ENCODE results near the gene SUN2. TPM values are rescaled to one million over a fixed set of nuclear protein-coding genes. Genes with fewer than 3 reads are reported as not detected.

The SUN2 gene
- total and polyA plus RNA-seq, 9 of the 15 experiments (the other 6 are each of a cell fraction or from before 2014, with no cell fraction given): 0.11 to 42.6 (median 16.7) TPM

- POLR2A ChIA-PET: interaction anchor here (0.6 to 5.3 kb wide), 3 partner anchors 8 to 1271 kb away, joined by 3 to 25 read pairs (median 3); no protein-coding TSS in a partner anchor
- no TSS peak for BruUV-seq (replicated peaks)
Measured at GRCh38 chr22:38760477-38761201, 4.8 kb upstream of the SUN2 start.

More at GRCh38 chr22:38760477-38761201, 4.8 kb upstream of the SUN2 start:
- ATAC-seq (no peak), FAIRE-seq (no peak), DNase-seq (ENCODE audit: extremely low read depth in 1 of 4, low spot score in 3 of 4) (no peak)
- H3K36me3 ChIP-seq (ENCODE audit: control insufficient read depth, insufficient read depth, low read length): no peaks in the 10 kb centered on the region
- H2AFZ ChIP-seq (ENCODE audit: low read depth, low read length): no peak overlapping the region
- no peaks in the 10 kb centered on the region for H3K9me1 ChIP-seq (ENCODE audit: control insufficient read depth, insufficient read depth, low read length)
- no peaks in the 10 kb centered on the region for H4K20me1 ChIP-seq (replicated peaks; ENCODE audit: control insufficient read depth, insufficient read depth, low read length)
- H3K4me2 ChIP-seq (ENCODE audit: insufficient read depth, low read length): no peak overlapping the region
- peak overlapping the region in 1 of 2 experiments; percentile 64; a peak in 1 of 4 replicates for H3K9ac ChIP-seq (ENCODE audit: insufficient read depth in 1 of 2, low read depth in 2 of 2, low read length in 2 of 2)
- CTCF ChIA-PET (ENCODE audit: low intra/inter-chr PET ratio): no interaction called here
- 47% methylated on average over 5 of the region's 12 CpGs for WGBS (ENCODE audit: insufficient coverage, low coverage, missing lambda C conversion rate)
- H3K9me3 ChIP-seq (replicated peaks; ENCODE audit: control insufficient read depth, insufficient read depth, low read depth, low read length): no peaks in the 10 kb centered on the region
- intact Hi-C loops (cut with micrococcal nuclease): loop anchor here (10.0 kb wide), 1 partner anchor 244 kb away; no protein-coding TSS in a partner anchor
- TF ChIP-seq ETV5 (CRISPR knock-in tag; IDR thresholded peaks at IDR 0.05; ENCODE audit: low read depth): no peak
- TF ChIP-seq, protein P1, sequence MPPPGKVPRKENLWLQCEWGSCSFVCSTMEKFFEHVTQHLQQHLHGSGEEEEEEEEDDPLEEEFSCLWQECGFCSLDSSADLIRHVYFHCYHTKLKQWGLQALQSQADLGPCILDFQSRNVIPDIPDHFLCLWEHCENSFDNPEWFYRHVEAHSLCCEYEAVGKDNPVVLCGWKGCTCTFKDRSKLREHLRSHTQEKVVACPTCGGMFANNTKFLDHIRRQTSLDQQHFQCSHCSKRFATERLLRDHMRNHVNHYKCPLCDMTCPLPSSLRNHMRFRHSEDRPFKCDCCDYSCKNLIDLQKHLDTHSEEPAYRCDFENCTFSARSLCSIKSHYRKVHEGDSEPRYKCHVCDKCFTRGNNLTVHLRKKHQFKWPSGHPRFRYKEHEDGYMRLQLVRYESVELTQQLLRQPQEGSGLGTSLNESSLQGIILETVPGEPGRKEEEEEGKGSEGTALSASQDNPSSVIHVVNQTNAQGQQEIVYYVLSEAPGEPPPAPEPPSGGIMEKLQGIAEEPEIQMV (tag; conservative IDR thresholded peaks at IDR 0.05; ENCODE audit: low read depth): no peak
- TF ChIP-seq FOXK2 (conservative IDR thresholded peaks at IDR 0.05 in 1 of 2, IDR thresholded peaks at IDR 0.05 in 1 of 2; ENCODE audit: low read depth in 2 of 2): no peak
- no peak overlapping the region for H3K27ac ChIP-seq (ENCODE audit: extremely low read depth, low read depth, low read length)
- in situ Hi-C loops (cut with MboI): loop anchor here (10.0 kb wide), 1 partner anchor 244 kb away; no protein-coding TSS in a partner anchor
- peaks cover 0 to 39% of the 10 kb centered on the region in 2 experiments; a peak in 3 of 5 replicates for H3K4me1 ChIP-seq (replicated peaks in 1 of 2; ENCODE audit: control insufficient read depth in 2 of 2, insufficient read depth in 2 of 2, low read length in 2 of 2)
- no peak overlapping the region for H3K4me3 ChIP-seq
- peaks cover 4% of the 10 kb centered on the region; the same call in 1 of the 3 replicates for H3K79me2 ChIP-seq (ENCODE audit: control insufficient read depth, insufficient read depth, low read length)
- H3K27me3 ChIP-seq (ENCODE audit: control insufficient read depth in 2 of 2, insufficient read depth in 2 of 2, low read length in 2 of 2): no peaks in the 10 kb centered on the region
